ENCODE measurements around the gene DCUN1D1.

Gene DCUN1D1

DNA sequence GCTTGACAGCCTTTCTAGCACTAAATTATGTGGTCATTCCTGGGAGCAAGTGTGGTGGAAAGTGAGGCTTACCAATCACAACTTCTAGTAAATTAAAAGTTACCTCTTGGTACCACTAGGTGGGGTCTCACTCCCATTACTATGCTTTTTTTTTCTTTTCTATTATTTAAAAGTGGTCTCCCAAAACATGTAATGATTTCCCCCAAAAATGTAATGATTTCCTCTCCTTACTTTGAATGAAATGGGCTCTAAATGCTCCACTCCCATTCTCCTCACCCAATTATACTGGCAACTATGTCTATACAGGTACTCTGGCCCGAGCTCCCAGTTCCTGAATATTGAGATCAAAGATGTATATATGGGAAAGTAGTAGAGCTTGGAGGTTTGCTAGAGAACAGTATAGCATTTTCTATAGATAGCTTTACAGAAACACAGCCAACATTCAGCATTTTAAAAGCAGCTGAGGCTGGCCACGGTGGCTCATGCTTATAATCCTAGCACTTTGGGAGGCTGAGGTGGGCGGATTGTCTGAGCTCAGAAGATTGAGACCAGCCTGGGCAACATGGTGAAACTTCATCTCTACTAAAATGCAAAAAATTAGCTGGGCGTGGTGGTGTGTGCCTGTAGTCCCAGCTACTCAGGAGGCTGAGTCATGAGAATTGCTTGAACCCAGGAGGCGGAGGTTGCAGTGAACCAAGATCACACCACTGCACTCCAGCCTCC, 70.9 kb downstream of the DCUN1D1 start:
- no peaks in the 10 kb centered on the region for H3K27me3 ChIP-seq (ENCODE audit: low read depth, low read length)
- no peak overlapping the region for H3K4me3 ChIP-seq (ENCODE audit: low read depth in 1 of 2, low read length in 2 of 2)
- H3K27ac ChIP-seq (ENCODE audit: low read length): no peak overlapping the region
- H3K36me3 ChIP-seq (ENCODE audit: control insufficient read depth in 1 of 2, insufficient read depth in 2 of 2, low read length in 2 of 2): peaks cover 19 to 20% of the 10 kb centered on the region in 2 donors
- H3K9me3 ChIP-seq (ENCODE audit: control insufficient read depth in 1 of 2, low read length in 2 of 2): no peaks in the 10 kb centered on the region
- peaks cover 0 to 2% of the 10 kb centered on the region in 2 donors for H3K4me1 ChIP-seq (ENCODE audit: control insufficient read depth in 1 of 2, insufficient read depth in 2 of 2, low read length in 2 of 2)

GRCh38 chr3:182908471-182908870, 71.9 kb downstream of the DCUN1D1 start:
- Histone ChIP-seq H3K27ac (ENCODE audit: low read length) (no peak overlapping the region), H3K27me3 (ENCODE audit: low read depth, low read length) (no peaks in the 10 kb centered on the region), H3K36me3 (ENCODE audit: control insufficient read depth in 1 of 2, insufficient read depth in 2 of 2, low read length in 2 of 2) (peaks cover 11 to 19% of the 10 kb centered on the region in 2 donors), H3K4me1 (ENCODE audit: control insufficient read depth in 1 of 2, insufficient read depth in 2 of 2, low read length in 2 of 2) (peaks cover 0 to 2% of the 10 kb centered on the region in 2 donors), H3K4me3 (ENCODE audit: low read depth in 1 of 2, low read length in 2 of 2) (no peak overlapping the region), H3K9me3 (ENCODE audit: control insufficient read depth in 1 of 2, low read length in 2 of 2) (no peaks in the 10 kb centered on the region)

DNA sequence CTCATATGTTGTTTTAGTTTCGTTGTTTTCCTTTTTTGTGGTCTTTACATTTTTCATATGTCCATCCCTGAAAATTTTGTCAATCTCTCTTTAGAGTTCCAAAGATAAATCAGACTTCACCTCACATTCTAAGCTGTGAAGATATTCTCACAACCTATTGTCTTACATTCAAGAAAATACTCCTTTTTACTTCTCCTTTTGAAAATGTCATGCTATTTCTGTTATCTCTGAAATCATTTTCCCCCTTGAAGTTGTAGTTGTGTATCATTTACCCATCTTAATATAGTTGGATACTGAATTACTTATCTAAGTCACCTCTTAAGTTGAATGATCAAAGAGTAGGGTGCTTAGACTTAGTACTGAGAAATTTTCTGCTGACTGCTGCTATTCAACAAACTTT, 74.3 kb downstream of the DCUN1D1 start:
- Histone ChIP-seq H3K36me3 (ENCODE audit: control insufficient read depth in 1 of 2, insufficient read depth in 2 of 2, low read length in 2 of 2) (peaks cover 17 to 28% of the 10 kb centered on the region in 2 donors), H3K4me1 (ENCODE audit: control insufficient read depth in 1 of 2, insufficient read depth in 2 of 2, low read length in 2 of 2) (no peaks in the 10 kb centered on the region), H3K9me3 (ENCODE audit: control insufficient read depth in 1 of 2, low read length in 2 of 2) (no peaks in the 10 kb centered on the region), H3K27me3 (ENCODE audit: low read depth, low read length) (no peaks in the 10 kb centered on the region), H3K27ac (ENCODE audit: low read length) (no peak overlapping the region), H3K4me3 (ENCODE audit: low read depth in 1 of 2, low read length in 2 of 2) (no peak overlapping the region)

DNA sequence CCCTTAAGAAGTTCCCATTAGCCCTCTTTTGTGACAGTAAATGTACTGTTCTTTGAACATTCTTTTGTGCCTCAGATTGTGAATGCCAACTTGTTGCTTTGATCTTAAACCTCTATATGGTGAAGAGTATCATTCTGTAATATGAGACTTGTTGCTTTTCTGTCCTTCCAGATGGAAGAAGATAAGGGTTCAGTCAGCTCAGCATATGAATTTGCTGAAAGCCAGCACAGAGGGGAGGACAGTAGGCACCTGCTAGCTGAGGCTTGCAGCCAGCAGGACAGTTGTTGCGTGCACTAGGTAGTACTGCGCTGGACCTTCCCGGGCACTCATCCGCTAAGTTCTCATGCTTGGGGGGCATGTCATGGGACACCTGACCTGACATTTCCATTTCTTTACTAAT, 74.7 kb downstream of the DCUN1D1 start:
- Histone ChIP-seq H3K36me3 (ENCODE audit: control insufficient read depth in 1 of 2, insufficient read depth in 2 of 2, low read length in 2 of 2) (peaks cover 17 to 28% of the 10 kb centered on the region in 2 donors), H3K27ac (ENCODE audit: low read length) (no peak overlapping the region), H3K4me3 (ENCODE audit: low read depth in 1 of 2, low read length in 2 of 2) (no peak overlapping the region), H3K9me3 (ENCODE audit: control insufficient read depth in 1 of 2, low read length in 2 of 2) (no peaks in the 10 kb centered on the region), H3K4me1 (ENCODE audit: control insufficient read depth in 1 of 2, insufficient read depth in 2 of 2, low read length in 2 of 2) (no peaks in the 10 kb centered on the region), H3K27me3 (ENCODE audit: low read depth, low read length) (no peaks in the 10 kb centered on the region)

- Histone ChIP-seq H3K36me3 (ENCODE audit: control insufficient read depth in 1 of 2, insufficient read depth in 2 of 2, low read length in 2 of 2) (peaks cover 26 to 28% of the 10 kb centered on the region in 2 donors), H3K27ac (ENCODE audit: low read length) (no peak overlapping the region), H3K27me3 (ENCODE audit: low read depth, low read length) (no peaks in the 10 kb centered on the region), H3K9me3 (ENCODE audit: control insufficient read depth in 1 of 2, low read length in 2 of 2) (no peaks in the 10 kb centered on the region), H3K4me3 (ENCODE audit: low read depth in 1 of 2, low read length in 2 of 2) (no peak overlapping the region), H3K4me1 (ENCODE audit: control insufficient read depth in 1 of 2, insufficient read depth in 2 of 2, low read length in 2 of 2) (no peaks in the 10 kb centered on the region)
Observed at GRCh38 chr3:182904164-182904563, 76.2 kb downstream of the DCUN1D1 start.

- Histone ChIP-seq H3K27me3 (ENCODE audit: low read depth, low read length) (no peaks in the 10 kb centered on the region), H3K4me1 (ENCODE audit: control insufficient read depth in 1 of 2, insufficient read depth in 2 of 2, low read length in 2 of 2) (no peaks in the 10 kb centered on the region), H3K36me3 (ENCODE audit: control insufficient read depth in 1 of 2, insufficient read depth in 2 of 2, low read length in 2 of 2) (peaks cover 26 to 31% of the 10 kb centered on the region in 2 donors), H3K9me3 (ENCODE audit: control insufficient read depth in 1 of 2, low read length in 2 of 2) (no peaks in the 10 kb centered on the region), H3K4me3 (ENCODE audit: low read depth in 1 of 2, low read length in 2 of 2) (no peak overlapping the region), H3K27ac (ENCODE audit: low read length) (no peak overlapping the region)
Observed at GRCh38 chr3:182902236-182902635, 78.1 kb downstream of the DCUN1D1 start.

DNA sequence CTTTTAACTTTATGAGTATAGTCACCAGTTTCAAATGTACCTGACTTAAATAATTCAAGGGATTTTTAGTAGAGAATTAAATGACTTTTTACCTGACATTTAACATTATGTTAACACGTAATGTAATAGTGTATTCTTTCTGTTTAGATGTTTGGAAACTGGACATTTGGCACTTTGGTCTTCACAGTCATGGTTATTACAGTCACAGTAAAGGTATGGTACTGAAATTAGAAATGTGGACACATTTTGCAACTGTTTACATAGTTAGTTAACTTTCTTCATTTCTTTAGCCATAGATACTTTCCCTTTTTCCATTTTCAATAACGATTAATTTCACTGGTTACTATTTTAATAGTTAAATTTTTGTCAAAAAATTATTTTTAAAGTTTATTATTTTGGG, 83.8 kb downstream of the DCUN1D1 start:
- H3K27me3 ChIP-seq (ENCODE audit: low read depth, low read length): no peaks in the 10 kb centered on the region
- no peak overlapping the region for H3K4me3 ChIP-seq (ENCODE audit: low read depth in 1 of 2, low read length in 2 of 2)
- H3K4me1 ChIP-seq (ENCODE audit: control insufficient read depth in 1 of 2, insufficient read depth in 2 of 2, low read length in 2 of 2): no peaks in the 10 kb centered on the region
- H3K27ac ChIP-seq (ENCODE audit: low read length): no peak overlapping the region
- no peaks in the 10 kb centered on the region for H3K9me3 ChIP-seq (ENCODE audit: control insufficient read depth in 1 of 2, low read length in 2 of 2)
- H3K36me3 ChIP-seq (ENCODE audit: control insufficient read depth in 1 of 2, insufficient read depth in 2 of 2, low read length in 2 of 2): peaks cover 12 to 17% of the 10 kb centered on the region in 2 donors

- Histone ChIP-seq H3K9me3 (ENCODE audit: control insufficient read depth in 1 of 2, low read length in 2 of 2) (no peaks in the 10 kb centered on the region), H3K36me3 (ENCODE audit: control insufficient read depth in 1 of 2, insufficient read depth in 2 of 2, low read length in 2 of 2) (peaks cover 16 to 22% of the 10 kb centered on the region in 2 donors), H3K27me3 (ENCODE audit: low read depth, low read length) (no peaks in the 10 kb centered on the region), H3K27ac (ENCODE audit: low read length) (no peak overlapping the region), H3K4me3 (ENCODE audit: low read depth in 1 of 2, low read length in 2 of 2) (no peak overlapping the region), H3K4me1 (ENCODE audit: control insufficient read depth in 1 of 2, insufficient read depth in 2 of 2, low read length in 2 of 2) (no peaks in the 10 kb centered on the region)
Observed at GRCh38 chr3:182895513-182896112, 84.7 kb downstream of the DCUN1D1 start.

DNA sequence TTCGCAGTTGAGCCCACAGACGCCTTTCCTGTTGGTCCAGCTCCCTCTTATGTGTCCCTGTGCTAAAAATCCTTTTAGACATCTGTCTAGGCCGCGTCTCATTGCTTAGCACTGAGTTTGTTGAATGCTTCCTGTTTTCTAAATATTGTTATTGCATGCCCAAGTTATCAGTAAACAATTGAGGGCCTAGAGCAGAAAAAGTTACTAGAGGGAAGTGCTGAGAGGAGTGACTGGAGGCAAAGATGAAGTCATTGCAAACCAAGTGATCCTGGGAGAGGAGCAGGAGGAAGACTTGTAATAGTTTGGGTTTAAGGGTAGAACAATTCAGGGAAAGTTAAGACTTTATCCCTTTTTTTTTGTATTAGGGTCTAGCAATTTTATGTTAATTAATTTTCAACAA, 88.1 kb downstream of the DCUN1D1 start:
- H3K4me3 ChIP-seq (ENCODE audit: low read depth in 1 of 2, low read length in 2 of 2): no peak overlapping the region
- H3K4me1 ChIP-seq (ENCODE audit: control insufficient read depth in 1 of 2, insufficient read depth in 2 of 2, low read length in 2 of 2): no peaks in the 10 kb centered on the region
- H3K9me3 ChIP-seq (ENCODE audit: control insufficient read depth in 1 of 2, low read length in 2 of 2): no peaks in the 10 kb centered on the region
- H3K36me3 ChIP-seq (ENCODE audit: control insufficient read depth in 1 of 2, insufficient read depth in 2 of 2, low read length in 2 of 2): peaks cover 24 to 32% of the 10 kb centered on the region in 2 donors
- no peaks in the 10 kb centered on the region for H3K27me3 ChIP-seq (ENCODE audit: low read depth, low read length)
- no peak overlapping the region for H3K27ac ChIP-seq (ENCODE audit: low read length)

DNA sequence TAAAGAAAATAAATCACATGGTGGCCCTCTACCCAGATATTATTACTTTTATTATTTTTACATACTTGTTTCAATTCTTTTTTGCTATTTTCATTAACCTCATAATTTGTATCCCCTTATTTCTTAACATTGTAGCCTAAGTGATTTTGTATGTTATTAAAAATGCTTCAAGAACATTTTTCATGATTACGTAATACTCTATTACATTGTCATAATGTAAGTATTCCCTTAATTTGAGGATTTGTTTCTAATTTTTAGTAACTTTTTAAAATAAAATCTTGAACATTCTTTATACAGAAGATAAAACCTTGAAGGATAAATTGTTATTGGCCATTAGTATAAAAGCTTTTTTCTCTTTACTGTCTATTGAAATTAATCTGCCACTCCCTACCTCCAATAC, 89.0 kb downstream of the DCUN1D1 start:
- no peaks in the 10 kb centered on the region for H3K9me3 ChIP-seq (ENCODE audit: control insufficient read depth in 1 of 2, low read length in 2 of 2)
- no peaks in the 10 kb centered on the region for H3K4me1 ChIP-seq (ENCODE audit: control insufficient read depth in 1 of 2, insufficient read depth in 2 of 2, low read length in 2 of 2)
- H3K4me3 ChIP-seq (ENCODE audit: low read depth in 1 of 2, low read length in 2 of 2): no peak overlapping the region
- H3K36me3 ChIP-seq (ENCODE audit: control insufficient read depth in 1 of 2, insufficient read depth in 2 of 2, low read length in 2 of 2): peaks cover 24 to 34% of the 10 kb centered on the region in 2 donors
- H3K27ac ChIP-seq (ENCODE audit: low read length): no peak overlapping the region
- H3K27me3 ChIP-seq (ENCODE audit: low read depth, low read length): no peaks in the 10 kb centered on the region

- Histone ChIP-seq H3K27ac (ENCODE audit: low read length) (no peak overlapping the region), H3K9me3 (ENCODE audit: control insufficient read depth in 1 of 2, low read length in 2 of 2) (no peaks in the 10 kb centered on the region), H3K4me3 (ENCODE audit: low read depth in 1 of 2, low read length in 2 of 2) (no peak overlapping the region), H3K4me1 (ENCODE audit: control insufficient read depth in 1 of 2, insufficient read depth in 2 of 2, low read length in 2 of 2) (no peaks in the 10 kb centered on the region), H3K27me3 (ENCODE audit: low read depth, low read length) (no peaks in the 10 kb centered on the region), H3K36me3 (ENCODE audit: control insufficient read depth in 1 of 2, insufficient read depth in 2 of 2, low read length in 2 of 2) (peaks cover 26 to 39% of the 10 kb centered on the region in 2 donors)
Observed at GRCh38 chr3:182889948-182890629, 90.2 kb downstream of the DCUN1D1 start.
